ENCODE measurements around the gene CMPK1.
"Not testable (repeated sequence)": the region's sequence is repeated elsewhere in the genome, so short reads cannot be mapped to it uniquely, and the experiment has no call there.

Gene CMPK1, protein sequence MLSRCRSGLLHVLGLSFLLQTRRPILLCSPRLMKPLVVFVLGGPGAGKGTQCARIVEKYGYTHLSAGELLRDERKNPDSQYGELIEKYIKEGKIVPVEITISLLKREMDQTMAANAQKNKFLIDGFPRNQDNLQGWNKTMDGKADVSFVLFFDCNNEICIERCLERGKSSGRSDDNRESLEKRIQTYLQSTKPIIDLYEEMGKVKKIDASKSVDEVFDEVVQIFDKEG

DNA sequence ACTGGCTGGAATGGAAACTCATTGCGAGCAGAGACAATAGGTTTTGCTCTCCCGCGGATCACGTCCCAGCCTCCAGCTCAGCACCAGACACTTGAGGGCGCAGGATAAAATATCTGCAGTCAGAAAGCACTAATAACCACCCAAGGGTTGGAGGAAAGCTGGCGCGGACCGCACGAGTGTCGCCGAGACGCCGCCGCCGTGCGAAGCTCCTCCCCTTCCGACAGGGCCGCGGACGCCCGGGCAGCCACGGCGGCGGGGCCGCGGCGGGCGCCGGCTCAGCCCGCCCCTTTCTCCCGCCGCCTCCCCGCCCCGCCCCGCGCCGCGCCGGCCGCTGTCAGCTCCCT is at the start of gene CMPK1:
TSS of gene CMPK1 (plus strand) at position 213 of the 344 bp plus-strand sequence. CDS start 156 bp downstream, outside the sequence.
- DNase-seq, result peak; percentile 43

DNA sequence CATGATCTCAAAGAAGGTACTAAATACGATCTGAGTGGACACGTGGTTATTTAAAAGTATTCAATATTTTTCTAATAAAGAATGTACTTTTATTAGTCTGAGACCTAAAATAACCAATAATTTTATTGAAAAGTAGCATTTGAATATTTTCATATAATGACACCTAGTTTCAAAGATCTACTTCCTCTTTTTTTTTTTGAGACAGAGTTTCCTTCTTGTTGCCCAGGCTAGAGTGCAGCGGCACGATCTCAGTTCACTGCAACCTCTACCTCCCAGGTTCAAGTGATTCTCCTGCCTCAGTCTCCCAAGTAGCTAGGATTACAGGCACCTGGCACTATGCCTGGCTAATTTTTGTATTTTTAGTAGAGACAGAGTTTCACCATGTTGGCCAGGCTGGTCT is 45.5 kb upstream of the CMPK1 start:
- not testable (repeated sequence) for DNase-seq

DNA sequence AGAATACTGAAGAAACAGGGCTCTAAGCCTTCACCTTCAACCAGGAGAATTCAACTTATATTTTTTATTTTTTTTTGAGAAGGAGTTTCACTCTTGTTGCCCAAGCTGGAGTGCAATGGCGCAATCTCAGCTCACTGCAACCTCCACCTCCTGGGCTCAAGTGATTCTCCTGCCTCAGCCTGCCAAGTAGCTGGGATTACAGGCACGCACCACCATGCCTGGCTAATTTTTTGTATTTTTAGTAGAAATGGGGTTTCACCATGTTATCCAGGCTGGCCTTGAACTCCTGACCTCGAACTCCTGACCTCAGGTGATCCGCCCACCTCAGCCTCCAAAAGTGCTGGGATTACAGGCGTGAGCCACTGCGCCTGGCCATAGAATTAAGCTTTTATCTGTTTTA is 38.7 kb upstream of the CMPK1 start:
- not testable (repeated sequence) for DNase-seq

DNA sequence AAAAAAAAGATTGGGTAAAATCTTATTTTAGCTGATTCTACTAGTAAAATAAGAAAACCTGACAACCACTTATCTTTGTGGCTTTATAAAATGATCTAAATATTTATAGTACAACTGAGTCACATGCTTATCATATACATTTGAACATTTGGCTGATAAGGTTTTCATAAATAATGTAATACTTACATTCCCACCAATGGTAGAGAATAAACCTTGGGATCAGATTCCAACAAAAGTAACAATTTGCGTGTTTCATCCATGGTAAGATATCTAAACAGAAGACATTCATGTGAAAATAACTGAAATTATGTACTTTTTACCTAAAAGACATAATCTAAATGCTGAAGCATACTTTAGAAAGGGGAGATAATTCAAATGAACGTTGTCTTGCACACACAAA is 38.0 kb upstream of the CMPK1 start:
- DNase-seq, result no peak

DNA sequence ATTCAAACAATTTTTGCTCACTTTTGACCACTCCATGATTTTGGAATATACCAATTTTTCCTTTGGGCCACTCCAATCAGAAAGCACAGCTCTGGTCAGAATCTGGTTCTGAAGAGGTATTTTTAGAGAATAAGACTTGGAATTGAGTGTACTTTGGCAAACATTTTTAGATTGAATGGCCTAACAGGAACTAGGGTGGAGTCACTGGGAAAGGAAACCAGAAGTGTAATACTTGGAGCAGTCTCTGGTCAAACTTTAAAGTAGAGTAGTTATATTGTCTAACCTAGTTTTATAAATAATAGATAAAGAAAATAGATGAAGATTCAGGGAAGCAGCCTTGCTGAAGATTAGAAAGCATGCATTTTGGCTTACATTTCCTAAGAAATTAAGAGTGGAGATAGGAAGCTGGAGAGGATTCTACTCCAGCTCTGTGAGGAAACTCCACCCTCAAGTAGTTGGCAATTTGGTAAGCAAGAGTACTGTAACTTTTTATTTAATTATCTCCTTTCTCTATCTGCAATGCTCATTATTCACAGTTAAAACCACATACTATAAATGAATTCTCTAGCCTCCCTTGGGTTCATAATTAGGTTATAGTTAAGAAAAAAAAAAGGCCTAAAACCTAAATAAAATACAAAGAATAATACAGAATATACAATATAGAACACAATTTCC is 35.4 kb upstream of the CMPK1 start:
- no peak for DNase-seq

DNA sequence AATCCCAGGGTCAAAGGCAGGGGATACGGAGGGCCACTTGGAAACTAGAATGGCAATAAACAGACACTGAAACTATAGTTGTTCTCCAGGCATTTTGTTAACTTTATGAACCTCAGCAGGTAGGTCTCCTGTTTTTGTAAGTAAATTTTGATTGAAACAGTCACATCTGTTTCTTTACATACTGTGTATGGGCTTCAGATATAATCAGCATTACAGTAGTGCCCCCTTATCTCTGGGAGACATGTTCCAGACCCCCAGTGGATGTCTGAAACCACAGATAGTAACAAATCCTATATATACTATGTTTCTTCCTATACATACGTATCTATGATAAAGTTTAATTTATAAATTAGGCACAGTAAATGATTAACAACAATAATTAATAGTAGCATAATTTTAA is 31.1 kb upstream of the CMPK1 start:
- no peak for DNase-seq

DNA sequence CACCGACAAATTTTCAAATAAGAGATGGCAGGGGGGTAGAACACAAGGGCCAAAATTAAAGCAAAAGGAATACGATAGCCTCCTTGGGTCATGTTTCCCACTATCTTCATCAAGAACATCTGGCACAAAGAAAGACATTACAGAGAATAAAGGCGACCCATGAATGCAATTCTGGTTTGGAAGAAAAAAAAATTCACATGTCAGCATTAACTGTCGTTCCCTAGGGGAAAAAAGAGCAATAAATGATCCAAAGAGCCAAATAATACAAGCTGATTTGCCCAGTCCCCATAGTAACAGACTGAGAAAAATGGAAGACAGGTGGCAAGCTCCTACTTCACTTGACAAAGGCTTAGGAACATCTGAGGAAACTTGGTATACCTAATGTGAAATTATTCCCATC is 24.2 kb upstream of the CMPK1 start:
- no peak for DNase-seq

DNA sequence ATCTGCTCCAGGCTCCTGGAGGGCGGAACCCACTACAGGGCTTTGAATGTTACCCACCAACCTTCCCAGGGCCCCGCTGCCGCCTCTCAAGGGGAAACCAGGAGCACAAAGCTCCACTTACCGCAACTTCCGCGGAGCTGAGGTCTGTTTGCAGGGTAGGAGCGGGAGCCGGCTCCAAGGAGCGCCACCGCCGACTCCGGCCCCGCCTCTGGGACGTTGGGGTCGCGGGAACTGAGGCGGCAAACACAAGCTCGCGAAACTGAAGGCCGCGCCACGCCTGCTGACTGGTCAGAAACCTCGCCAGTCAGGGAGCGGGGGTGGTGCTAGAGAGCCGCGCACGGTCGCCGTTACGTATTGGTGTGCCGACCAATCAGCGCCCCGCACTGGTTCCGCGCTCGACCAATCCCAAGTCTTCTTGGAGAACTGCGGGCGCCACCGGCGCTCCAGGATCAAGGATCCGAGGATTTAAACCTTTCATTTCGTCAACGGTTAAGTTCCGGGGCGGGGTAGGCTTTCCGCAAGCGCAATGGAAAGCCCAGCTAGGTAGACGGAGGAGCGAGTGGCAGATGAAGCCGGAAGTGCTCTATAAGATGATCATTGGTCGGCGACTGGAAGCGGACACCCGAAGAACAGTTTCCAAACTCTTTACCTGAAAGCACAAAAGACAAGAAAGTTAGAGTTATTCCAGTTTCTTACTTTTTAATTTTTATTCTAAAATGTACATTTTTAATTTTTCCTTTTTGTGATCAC is 19.5 kb upstream of the CMPK1 start, which contains the start of gene STIL:
TSS of gene STIL (minus strand) at position 233 of the 750 bp plus-strand sequence. CDS start 3,828 bp downstream, outside the sequence.
- peak; percentile 97 for DNase-seq

DNA sequence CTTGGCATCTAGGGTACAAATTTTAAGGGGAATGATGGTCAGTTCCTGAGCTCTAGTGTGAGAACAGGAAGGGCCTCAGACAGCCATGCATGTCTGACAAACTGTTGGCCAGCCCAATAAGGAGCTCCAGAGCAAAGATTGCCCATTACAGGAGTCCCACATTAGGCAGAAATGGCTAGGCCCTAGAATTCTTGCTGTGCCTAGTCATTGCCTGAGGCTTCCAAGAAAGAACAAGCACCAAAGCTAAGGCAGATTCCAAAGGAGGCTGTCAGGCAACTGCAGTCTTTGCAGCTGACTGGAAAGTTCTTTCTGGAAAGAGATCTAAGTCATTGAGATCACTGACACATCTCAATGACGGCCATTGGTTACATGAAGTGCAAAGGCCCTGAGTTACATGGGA is 15.7 kb upstream of the CMPK1 start:
- no peak for DNase-seq

DNA sequence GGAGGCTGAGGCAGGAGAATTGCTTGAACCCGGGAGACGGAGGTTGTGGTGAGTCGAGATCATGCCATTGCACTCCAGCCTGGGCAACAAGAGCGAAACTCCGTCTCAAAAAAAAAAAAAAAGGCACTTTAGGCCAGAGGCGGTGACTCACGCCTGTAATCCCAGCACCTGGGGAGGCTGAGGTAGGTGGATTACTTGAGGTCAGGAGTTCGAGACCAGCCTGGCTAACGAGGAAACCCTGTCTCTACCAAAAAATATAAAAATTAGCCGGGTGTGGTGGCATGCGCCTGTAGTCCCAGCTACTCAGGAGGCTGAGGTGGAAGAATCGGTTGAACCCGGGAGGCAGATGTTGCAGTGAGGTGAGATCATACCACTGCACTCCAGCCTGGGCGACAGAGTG is 13.6 kb upstream of the CMPK1 start:
- not testable (repeated sequence) for DNase-seq

DNA sequence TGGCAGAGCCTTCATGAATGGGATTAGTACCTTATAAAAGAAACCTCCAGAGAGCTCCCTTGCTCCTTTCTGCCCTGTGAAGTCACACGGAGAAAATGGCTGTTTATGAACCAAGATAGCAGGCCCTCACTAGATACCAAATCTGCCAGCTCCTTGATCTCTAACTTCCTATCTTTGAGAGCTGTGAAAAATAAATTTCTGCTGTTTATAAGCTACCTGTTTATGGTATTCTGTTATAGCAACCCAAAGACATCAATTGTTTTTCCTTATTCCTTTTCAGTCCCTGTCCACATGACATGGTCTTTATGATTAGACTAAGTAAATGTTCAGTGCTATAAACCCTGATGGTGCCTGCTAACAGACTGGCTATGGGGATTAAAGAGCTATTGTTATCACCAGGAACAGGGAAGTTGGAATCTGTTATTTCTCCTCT is 10.0 kb upstream of the CMPK1 start:
- no peak for DNase-seq

DNA sequence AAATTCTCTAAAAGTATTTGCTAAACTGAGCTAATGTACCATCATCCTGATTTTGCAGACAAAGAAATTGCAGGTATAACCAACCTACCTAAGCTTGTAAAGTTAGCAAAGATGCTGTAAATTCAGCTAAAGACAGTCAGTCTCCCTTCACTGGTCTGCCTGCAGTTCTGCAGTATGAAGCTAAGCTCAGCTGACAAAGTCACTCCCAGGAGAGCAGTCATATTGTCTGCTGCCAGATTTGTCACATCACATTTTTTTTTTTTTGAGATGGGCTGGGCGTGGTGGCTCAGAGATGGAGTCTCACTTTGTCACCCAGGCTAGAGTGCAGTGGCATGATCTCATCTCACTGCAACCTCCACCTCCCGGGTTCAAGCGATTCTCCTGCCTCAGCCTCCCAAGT is 8.9 kb upstream of the CMPK1 start:
- DNase-seq, result no peak

DNA sequence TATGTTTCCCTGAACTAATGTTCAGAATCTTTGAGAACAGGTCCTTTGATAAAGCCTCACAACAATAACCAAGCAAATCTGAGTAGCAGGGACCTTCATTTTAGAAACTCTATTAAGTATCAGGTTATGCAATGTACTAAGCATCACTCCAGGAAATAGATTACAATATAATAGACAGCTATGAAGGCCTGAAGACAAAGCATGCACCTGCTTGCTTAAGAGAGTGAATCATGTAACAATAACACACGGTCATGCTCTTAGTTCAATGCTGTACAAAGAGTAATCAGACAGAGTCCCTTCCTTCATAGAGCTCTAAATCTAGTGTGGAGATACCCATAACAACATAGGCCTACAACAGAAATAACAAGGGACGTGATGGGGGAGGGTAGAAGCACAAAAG is 8.1 kb upstream of the CMPK1 start:
- DNase-seq, result no peak

DNA sequence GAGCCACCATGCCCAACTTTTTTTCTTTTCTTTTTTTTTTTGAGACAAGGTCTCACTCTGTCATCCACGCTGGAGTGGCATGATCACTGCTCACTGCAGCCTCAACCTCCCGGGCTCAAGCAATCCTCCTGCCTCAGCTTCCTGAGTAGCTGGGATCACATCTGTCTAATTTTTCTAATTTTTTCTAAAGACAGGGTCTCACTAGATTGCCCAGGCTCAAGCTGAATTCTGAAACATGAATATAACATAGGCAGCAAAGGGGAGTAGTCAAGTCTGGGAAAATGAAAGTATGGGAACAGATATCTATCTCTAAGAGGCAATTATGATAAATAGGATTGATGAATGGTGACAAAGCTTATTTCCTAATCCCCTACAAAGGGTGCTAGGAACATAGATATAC is 7.3 kb upstream of the CMPK1 start:
- no peak for DNase-seq

DNA sequence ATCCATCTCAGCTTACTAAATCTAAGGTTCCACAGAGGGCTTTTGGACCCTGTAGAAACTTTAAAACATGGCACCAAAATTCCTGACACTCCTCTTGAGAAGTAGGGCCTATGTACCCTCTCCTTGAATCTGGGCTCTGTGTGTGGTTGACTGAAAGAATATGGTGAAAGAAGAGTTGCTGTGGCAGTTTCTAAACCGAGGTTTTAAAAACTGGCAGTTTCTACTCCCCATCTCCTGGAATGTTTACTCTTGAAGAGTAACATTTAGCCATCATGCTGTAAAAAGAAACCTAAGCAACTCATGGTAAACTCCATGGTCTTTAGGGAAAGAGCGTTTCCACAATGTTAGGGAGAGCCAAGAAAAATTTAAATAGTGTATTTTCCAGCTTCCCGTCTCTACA is 4.6 kb upstream of the CMPK1 start:
- no peak for DNase-seq

DNA sequence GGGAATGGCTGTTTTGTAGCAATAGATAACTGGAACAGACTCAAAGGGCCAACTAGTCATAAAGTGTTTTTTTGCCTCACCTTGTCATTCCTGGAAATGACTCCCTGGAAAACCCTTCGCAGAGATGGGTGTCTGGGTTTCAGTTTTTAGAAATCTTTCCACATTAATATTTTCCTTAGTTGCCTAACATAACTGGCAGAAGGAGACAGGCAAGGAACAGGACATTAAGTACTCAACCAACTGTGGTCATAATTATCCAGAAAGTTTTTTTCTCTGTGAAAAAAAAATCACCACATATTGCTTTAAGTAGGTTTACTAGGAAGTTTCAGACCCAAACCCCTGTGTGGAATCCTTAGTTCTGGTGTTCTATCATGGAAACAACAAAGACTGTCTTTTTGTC is 3.4 kb upstream of the CMPK1 start:
- no peak for DNase-seq

DNA sequence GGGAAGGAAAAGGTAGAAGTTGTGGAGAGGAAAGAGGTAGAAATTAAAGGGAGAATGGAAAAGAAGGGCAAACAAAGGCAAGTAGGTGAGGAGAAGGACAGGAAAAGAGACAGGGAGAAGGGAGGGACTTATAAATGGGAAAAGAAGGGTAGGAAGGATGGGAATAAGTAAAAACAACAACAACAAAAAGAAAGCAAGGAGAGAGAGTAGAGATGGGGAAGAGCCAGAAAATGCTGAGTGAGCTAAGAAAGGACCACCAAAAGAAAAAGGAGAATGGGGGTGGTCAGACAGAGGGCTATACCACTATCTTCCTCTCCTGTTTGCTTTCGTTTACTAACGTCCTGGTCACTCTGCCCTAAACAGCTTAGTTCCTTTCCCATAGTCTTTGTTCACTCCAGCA is 1.7 kb upstream of the CMPK1 start:
- no peak for DNase-seq

DNA sequence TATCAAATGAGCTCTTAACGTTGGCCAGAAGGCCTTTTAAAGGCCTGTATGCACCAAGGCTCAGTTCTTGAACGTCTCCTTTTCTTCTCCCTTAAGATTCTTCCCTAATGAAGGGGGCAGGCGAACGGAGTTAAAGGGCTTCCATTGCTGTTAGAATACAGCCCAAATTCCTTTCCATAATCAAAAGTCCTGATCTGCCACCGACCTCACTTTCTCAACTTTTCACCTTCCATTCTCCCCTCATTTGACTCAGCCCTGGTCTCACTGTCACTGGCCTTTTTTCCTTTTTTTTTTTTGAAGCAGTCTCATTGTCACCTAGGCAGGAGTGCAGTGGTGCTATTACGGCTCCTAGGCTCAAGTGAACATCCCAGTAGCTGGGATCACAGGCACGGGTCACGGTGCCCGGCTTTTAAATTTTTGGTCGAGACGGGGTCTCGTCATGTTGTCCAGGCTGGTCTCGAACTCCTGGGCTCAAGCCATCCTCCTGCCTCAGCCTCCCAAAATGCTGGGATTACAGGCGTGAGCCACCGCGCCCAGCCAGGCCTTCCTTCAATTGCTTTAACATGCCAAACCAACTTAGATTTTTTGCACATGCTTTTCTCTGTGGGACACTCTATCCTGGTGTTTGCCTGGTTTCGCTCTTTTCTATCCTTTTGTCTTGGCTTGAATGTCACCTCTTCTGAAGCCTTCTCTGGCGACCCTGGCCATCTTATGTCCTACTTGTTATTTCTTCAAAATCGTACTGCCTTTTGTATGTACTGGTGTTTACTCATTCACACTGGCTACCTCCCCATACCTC is 612 bp upstream of the CMPK1 start:
- DNase-seq, result no peak

DNA sequence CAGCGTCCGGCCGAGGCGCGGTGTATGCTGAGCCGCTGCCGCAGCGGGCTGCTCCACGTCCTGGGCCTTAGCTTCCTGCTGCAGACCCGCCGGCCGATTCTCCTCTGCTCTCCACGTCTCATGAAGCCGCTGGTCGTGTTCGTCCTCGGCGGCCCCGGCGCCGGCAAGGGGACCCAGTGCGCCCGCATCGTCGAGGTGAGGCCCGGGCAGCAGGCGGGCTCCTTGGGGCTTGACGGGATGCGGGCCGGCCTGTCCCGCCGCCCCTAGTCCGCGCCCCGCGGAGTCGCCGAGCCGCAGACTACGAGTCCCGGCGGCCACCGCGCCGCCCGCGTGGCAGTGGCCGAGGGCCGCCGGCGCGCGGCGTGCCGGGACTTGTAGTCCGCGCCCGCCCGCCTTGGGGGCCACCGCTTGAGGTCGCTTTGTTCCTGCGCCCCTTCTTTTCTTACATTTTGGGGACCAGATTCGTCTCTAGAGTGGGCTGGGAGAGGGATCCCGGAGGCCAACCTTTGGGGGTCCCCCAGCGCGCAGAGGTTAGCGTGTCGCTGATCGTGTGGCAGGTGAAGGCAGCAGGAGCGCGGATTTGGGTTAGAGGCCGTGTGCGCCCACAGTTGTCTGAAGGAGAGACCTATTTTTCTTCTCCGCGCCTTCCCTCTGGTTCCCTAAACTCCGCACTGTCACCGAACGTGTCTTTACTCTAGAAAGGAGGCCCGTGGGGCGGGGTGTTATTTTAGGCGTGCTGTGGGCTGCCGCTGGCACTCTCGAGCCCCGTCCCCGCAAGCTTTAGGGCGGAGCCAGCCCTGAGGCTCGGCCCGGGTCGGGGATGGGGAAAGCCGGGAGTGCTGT is 553 bp downstream of the CMPK1 start:
- no peak for DNase-seq

DNA sequence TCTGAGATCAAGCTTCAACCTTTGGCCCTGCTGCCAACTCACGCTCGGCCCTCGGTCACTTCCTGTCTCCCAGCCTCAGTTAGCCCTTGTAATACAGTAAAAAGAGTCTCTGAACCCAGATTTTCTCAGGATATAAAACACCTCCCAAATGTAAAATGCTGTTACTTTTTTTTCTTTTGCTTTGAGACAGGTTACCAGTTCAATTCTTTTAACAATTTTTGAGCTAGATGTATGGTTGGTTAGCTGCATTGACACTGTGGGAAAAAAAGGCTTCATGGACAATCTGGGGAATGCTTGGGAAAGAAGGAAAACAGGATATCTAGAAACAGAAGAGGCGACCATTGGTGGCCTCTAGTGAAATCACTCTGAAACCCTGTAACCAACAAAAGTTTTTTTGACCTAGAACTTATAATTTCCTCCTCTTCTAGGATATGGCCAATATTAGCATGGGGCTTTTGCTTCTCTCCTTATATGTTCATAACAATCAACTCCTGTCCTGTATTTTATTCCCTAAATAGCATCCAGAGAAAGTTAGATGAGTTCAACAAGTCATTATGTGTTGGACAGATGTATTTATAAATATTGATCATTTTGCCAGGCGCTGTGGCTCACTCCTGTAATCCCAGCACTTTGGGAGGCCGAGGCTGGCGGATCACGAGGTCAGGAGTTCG is 1.3 kb downstream of the CMPK1 start:
- no peak for DNase-seq

DNA sequence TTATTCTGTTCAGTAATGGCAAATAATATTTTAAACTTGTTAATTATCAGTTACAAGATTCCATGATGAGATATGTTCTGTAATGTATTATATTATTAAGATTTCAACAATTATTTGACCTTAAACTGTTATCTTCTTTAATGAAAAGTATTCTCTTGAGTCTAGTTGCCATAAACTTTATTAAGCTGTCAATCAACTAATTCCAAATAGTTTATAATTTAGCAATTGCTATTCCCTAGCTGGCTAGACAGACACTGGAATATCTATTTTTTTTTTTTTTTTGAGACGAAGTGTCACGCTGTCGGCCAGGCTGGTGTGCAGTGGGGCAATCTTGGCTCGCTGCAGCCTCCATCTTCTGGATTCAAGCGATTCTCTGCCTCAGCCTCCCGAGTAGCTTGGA is 3.8 kb downstream of the CMPK1 start:
- no peak for DNase-seq

Data from NCI-H187 treated with DMSO at 0.1 percent for 48 hours (cell line).